IMR-90 (cell line): ENCODE results near the gene DYNLRB2. TPM values are rescaled to one million over a fixed set of nuclear protein-coding genes. Genes with fewer than 3 reads are reported as not detected.

Source experiments
- ATAC-seq: fragments of 200-7000 bp; cut with Tn5 transposase; 2 replicates; pipeline ENCODE4 v1.9.1; 2020; ENCODE audit warnings: low read depth, mild to moderate bottlenecking, moderate library complexity
- BruUV-seq: library from RNA; stranded (reverse); fragments of 400-500 nt; replicated peaks from 2 replicates; lab custom pipeline; 2021; lab: Mats Ljungman, UMichigan
- CTCF ChIA-PET: fragments of 300-600 bp; formaldehyde crosslinking; extraction: SDS; loops from one replicate; lab custom pipeline; 2021; ENCODE audit warnings: antibody characterized with exemption; lab: Yijun Ruan, JAX
- POLR2A ChIA-PET: fragments of 300-600 bp; sonication (Branson Sonifier 250); formaldehyde crosslinking; loops from one replicate; lab custom pipeline; 2022; ENCODE audit warnings: antibody characterized with exemption; ENCODE audit not compliant: unreplicated experiment; lab: Charles Lee
- DNase-seq: peaks from one replicate; pipeline ENCODE4 v3.0.0; 2013
- H2AFZ ChIP-seq: replicated peaks from 2 replicates; pipeline ENCODE3; 2013; ENCODE audit warnings: low read length, mild to moderate bottlenecking; ENCODE audit not compliant: poor library complexity
- H2AK5ac ChIP-seq: 2 replicates; pipeline ENCODE4 v1.6.1; 2013; ENCODE audit warnings: low read depth, low read length, inconsistent platforms
- H2AK9ac ChIP-seq: replicated peaks from 2 replicates; pipeline ENCODE3; 2013; ENCODE audit warnings: mild to moderate bottlenecking, low read depth, low read length, moderate library complexity; ENCODE audit not compliant: poor library complexity
- H2BK120ac ChIP-seq: 2 replicates; pipeline ENCODE4 v1.6.1; 2013; ENCODE audit warnings: low read depth, low read length, inconsistent platforms
- H2BK15ac ChIP-seq: 3 replicates; pipeline ENCODE4 v1.6.1; 2013; ENCODE audit warnings: low read depth, low read length, inconsistent platforms
- H2BK20ac ChIP-seq: 2 replicates; pipeline ENCODE4 v1.6.1; 2013; ENCODE audit warnings: low read depth, mild to moderate bottlenecking, inconsistent platforms, low read length, moderate library complexity
- H2BK5ac ChIP-seq: 2 replicates; pipeline ENCODE4 v1.6.1; 2013; ENCODE audit warnings: mild to moderate bottlenecking, low read depth, low read length, inconsistent platforms; ENCODE audit not compliant: poor library complexity, severe bottlenecking
- H3K14ac ChIP-seq: replicated peaks from 2 replicates; pipeline ENCODE4 v1.6.1; 2013; ENCODE audit warnings: low read depth, low read length, inconsistent platforms
- H3K18ac ChIP-seq: 2 replicates; pipeline ENCODE4 v1.6.1; 2013; ENCODE audit warnings: low read depth, low read length, control low read depth
- H3K23ac ChIP-seq: 2 replicates; pipeline ENCODE4 v1.6.1; 2013; ENCODE audit warnings: low read depth, low read length, inconsistent platforms
- H3K27ac ChIP-seq: 2 replicates; pipeline ENCODE4 v1.5.1; 2013; ENCODE audit warnings: mild to moderate bottlenecking, control low read depth, low read length; ENCODE audit not compliant: insufficient read depth
- H3K27me3 ChIP-seq: 2 replicates; pipeline ENCODE4 v1.6.1; 2013; ENCODE audit warnings: low read length; ENCODE audit not compliant: control insufficient read depth, insufficient read depth
- H3K36me3 ChIP-seq: 2 replicates; pipeline ENCODE4 v1.6.1; 2013; ENCODE audit warnings: low read length, mixed read lengths; ENCODE audit not compliant: control insufficient read depth, insufficient read depth
- H3K4ac ChIP-seq: 2 replicates; pipeline ENCODE4 v1.6.1; 2013; ENCODE audit warnings: low read depth, low read length, inconsistent platforms
- H3K4me1 ChIP-seq: 2 replicates; pipeline ENCODE4 v1.6.1; 2013; ENCODE audit warnings: low read length, mixed read lengths; ENCODE audit not compliant: control insufficient read depth, insufficient read depth
- H3K4me2 ChIP-seq: 2 replicates; pipeline ENCODE4 v1.6.1; 2013; ENCODE audit warnings: low read depth, mild to moderate bottlenecking, control low read depth, low read length, moderate library complexity
- H3K4me3 ChIP-seq: 2 replicates; pipeline ENCODE4 v1.5.1; 2013; ENCODE audit warnings: low read depth, mild to moderate bottlenecking, control low read depth, low read length, moderate library complexity; ENCODE audit not compliant: insufficient read depth
- H3K56ac ChIP-seq: 2 replicates; pipeline ENCODE4 v1.6.1; 2013; ENCODE audit warnings: low read length, inconsistent platforms; ENCODE audit not compliant: insufficient read depth; ENCODE audit errors: extremely low read depth
- H3K79me1 ChIP-seq, 2 experiments: 2 replicates each; pipeline ENCODE4 v1.6.1; 2013; ENCODE audit warnings: low read length in 2 of 2, inconsistent platforms in 1 of 2, low read depth in 1 of 2
- H3K9ac ChIP-seq: 2 replicates; pipeline ENCODE4 v1.6.1; 2013; ENCODE audit warnings: low read depth, low read length, control low read depth
- H3K9me1 ChIP-seq: 2 replicates; pipeline ENCODE4 v1.6.1; 2013; ENCODE audit warnings: low read length, inconsistent platforms; ENCODE audit not compliant: insufficient read depth
- H3K9me3 ChIP-seq: 2 replicates; pipeline ENCODE4 v1.6.1; 2013; ENCODE audit warnings: low read length; ENCODE audit not compliant: control insufficient read depth, insufficient read depth
- H4K20me1 ChIP-seq: 2 replicates; pipeline ENCODE4 v1.6.1; 2013; ENCODE audit warnings: low read length, inconsistent platforms; ENCODE audit not compliant: insufficient read depth
- H4K5ac ChIP-seq: 2 replicates; pipeline ENCODE4 v1.6.1; 2013; ENCODE audit warnings: mild to moderate bottlenecking, low read depth, low read length, control low read depth
- H4K8ac ChIP-seq, 2 experiments: 2 replicates each; pipeline ENCODE4 v1.6.1; 2013; ENCODE audit warnings: low read depth in 2 of 2, low read length in 2 of 2, control low read depth in 1 of 2, inconsistent platforms in 1 of 2
- H4K91ac ChIP-seq: 2 replicates; pipeline ENCODE4 v1.6.1; 2013; ENCODE audit warnings: low read depth, low read length, inconsistent platforms; ENCODE audit not compliant: insufficient read depth
- BHLHE40 ChIP-seq: fragments of 150-350 bp; IDR thresholded peaks from 2 replicates; pipeline ENCODE4 v1.6.1; 2016; ENCODE audit warnings: mild to moderate bottlenecking, low read depth, low read length
- FOS ChIP-seq: fragments of 150-350 bp; IDR thresholded peaks from 2 replicates; pipeline ENCODE4 v1.6.1; 2016; ENCODE audit warnings: low read depth, low read length
- MAFK ChIP-seq: IDR thresholded peaks from 2 replicates; pipeline ENCODE4 v1.6.1; 2012; ENCODE audit warnings: low read depth, low read length, improper control_type of control experiment
- POLR2A ChIP-seq: IDR thresholded peaks from 2 replicates; pipeline ENCODE4 v1.6.1; 2012; ENCODE audit warnings: mild to moderate bottlenecking, low read depth, low read length
- RFX5 ChIP-seq: IDR thresholded peaks from 2 replicates; pipeline ENCODE4 v1.8.0; 2012; ENCODE audit warnings: low read depth, mild to moderate bottlenecking, low read length, moderate library complexity
- WGBS, 2 experiments: methylation state at CpG; one replicate each; pipeline versions ENCODE4 v1.1.5 to v1.1.7; 2013; ENCODE audit warnings: missing lambda C conversion rate in 2 of 2; ENCODE audit not compliant: insufficient read length in 1 of 2; ENCODE audit errors: extremely low coverage in 2 of 2; 5-methylcytosine and 5-hydroxymethylcytosine counted together
- dilution Hi-C: fragments of 300-500 bp; cut with HindIII; formaldehyde crosslinking; loops from one replicate; pipeline ENCODE4 v1.14.3; 2018; ENCODE audit warnings: low sequenced_read_pairs; ENCODE audit not compliant: unreplicated experiment
- in situ Hi-C: fragments of 300-500 bp; cut with MboI; formaldehyde crosslinking; loops from 3 replicates; pipeline ENCODE4 v1.14.3; 2019; ENCODE audit warnings: low sequenced_read_pairs, inconsistent platforms, mixed read lengths
- intact Hi-C: fragments of 100-400 bp; cut with micrococcal nuclease; formaldehyde crosslinking; loops from 2 replicates; pipeline ENCODE4 v1.10.0; 2022
- polyA plus RNA-seq, 3 experiments: library from polyadenylated mRNA; depleted of rRNA; stranded (reverse); fragments of >200 nt; gene quantifications; 2 replicates each; pipeline ENCODE4 v1.2.3, GENCODE V29; 2012; ENCODE audit warnings: low replicate concordance in 1 of 3
- total RNA-seq: library from RNA; depleted of rRNA; stranded (reverse); fragments of >200 nt; gene quantifications from 2 replicates; pipeline ENCODE4 v1.2.3, GENCODE V29; 2012
- TF ChIP-seq, protein P1 (sequence below): fragments of 150-350 bp; IDR thresholded peaks from 2 replicates; pipeline ENCODE4 v1.6.1; 2016; ENCODE audit warnings: low read depth, mild to moderate bottlenecking, low read length, moderate library complexity, borderline replicate concordance

The DYNLRB2 gene
- total and polyA plus RNA-seq, 2 of the 4 experiments (the other 2 are of a cell fraction): not detected

- ChIA-PET POLR2A (no interaction called here), CTCF (interaction anchor here (2.2 kb wide), 1 partner anchor 15 kb away, joined by 7 read pairs; no protein-coding TSS in a partner anchor)
- no peaks in the 10 kb centered on the region for H3K9me3 ChIP-seq
- ATAC-seq (no peak), DNase-seq (no peak)
- no peak overlapping the region for H3K4me3 ChIP-seq
- peak overlapping the region; percentile 28; the same call in 1 of the 2 replicates for H3K4me2 ChIP-seq
- H3K56ac ChIP-seq: no peak overlapping the region
- H3K9ac ChIP-seq: no peak overlapping the region
- in situ Hi-C loops (no loop called here), dilution Hi-C loops (no loop called here), intact Hi-C loops (no loop called here)
- no peaks in the 10 kb centered on the region for H4K20me1 ChIP-seq
- no peak overlapping the region for H2BK20ac ChIP-seq
- 55% methylated on average over 3 of the region's 9 CpGs; no CpG with 5 or more reads in 1 of the 2 experiments for WGBS, 2 experiments
- no peak overlapping the region for H2AK5ac ChIP-seq
- H2BK15ac ChIP-seq: no peak overlapping the region
- no peak overlapping the region for H2BK5ac ChIP-seq
- no peak overlapping the region for H2AK9ac ChIP-seq
- H3K14ac ChIP-seq: no peak overlapping the region
- H3K4ac ChIP-seq: no peak overlapping the region
- H3K4me1 ChIP-seq: no peaks in the 10 kb centered on the region
- H3K36me3 ChIP-seq: no peaks in the 10 kb centered on the region
- no peak overlapping the region for H4K5ac ChIP-seq
- H3K79me1 ChIP-seq: no peaks in the 10 kb centered on the region
- H2AFZ ChIP-seq: no peak overlapping the region
- no TSS peak for BruUV-seq
- H3K27ac ChIP-seq: no peak overlapping the region
- no peak overlapping the region for H2BK120ac ChIP-seq
- H3K18ac ChIP-seq: no peak overlapping the region
- H4K91ac ChIP-seq: no peak overlapping the region
- TF ChIP-seq MAFK: no peak
- no peak for TF ChIP-seq FOS
- TF ChIP-seq BHLHE40: no peak
- TF ChIP-seq POLR2A: no peak
- no peak for TF ChIP-seq RFX5
- TF ChIP-seq, protein P1, sequence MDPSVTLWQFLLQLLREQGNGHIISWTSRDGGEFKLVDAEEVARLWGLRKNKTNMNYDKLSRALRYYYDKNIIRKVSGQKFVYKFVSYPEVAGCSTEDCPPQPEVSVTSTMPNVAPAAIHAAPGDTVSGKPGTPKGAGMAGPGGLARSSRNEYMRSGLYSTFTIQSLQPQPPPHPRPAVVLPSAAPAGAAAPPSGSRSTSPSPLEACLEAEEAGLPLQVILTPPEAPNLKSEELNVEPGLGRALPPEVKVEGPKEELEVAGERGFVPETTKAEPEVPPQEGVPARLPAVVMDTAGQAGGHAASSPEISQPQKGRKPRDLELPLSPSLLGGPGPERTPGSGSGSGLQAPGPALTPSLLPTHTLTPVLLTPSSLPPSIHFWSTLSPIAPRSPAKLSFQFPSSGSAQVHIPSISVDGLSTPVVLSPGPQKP: no peak
- H3K23ac ChIP-seq: no peak overlapping the region
- H3K9me1 ChIP-seq: no peaks in the 10 kb centered on the region
- no peak overlapping the region for H4K8ac ChIP-seq
- H3K27me3 ChIP-seq: no peaks in the 10 kb centered on the region
Observed at GRCh38 chr16:80511824-80512592, 28.8 kb upstream of the DYNLRB2 start.
